AG04449 (cell line): ENCODE data around the gene TBX3.
A peak's percentile ranks its signal among the peaks of the same experiment; 100 is the strongest.

ENCODE experiments used
- CTCF ChIA-PET: fragments of 350-600 bp; formaldehyde crosslinking; extraction: SDS; loops from one replicate; lab custom pipeline; 2021; ENCODE audit warnings: antibody characterized with exemption; lab: Yijun Ruan, JAX
- POLR2A ChIA-PET: fragments of 400-600, 350-600 bp; formaldehyde crosslinking; extraction: SDS; loops from one replicate; lab custom pipeline; 2020; ENCODE audit warnings: antibody characterized with exemption, inconsistent platforms; lab: Yijun Ruan, JAX
- DNase-seq: peaks from one replicate; pipeline ENCODE4 v3.0.0-alpha.2; 2010; ENCODE audit warnings: low read depth, low spot score
- H3K4me3 ChIP-seq: 2 replicates; pipeline ENCODE4 v1.5.1; 2011; ENCODE audit warnings: low read depth, mild to moderate bottlenecking, control low read depth, low read length
- CTCF ChIP-seq: IDR thresholded peaks from one replicate; pipeline ENCODE4 v1.5.1; 2011; ENCODE audit warnings: mild to moderate bottlenecking, moderate library complexity, low read length, control low read depth, inconsistent platforms; ENCODE audit not compliant: insufficient read depth; ENCODE audit errors: missing control alignments

TBX3 gene

GRCh38 chr12:114693532-114693931 is 9.6 kb upstream of the TBX3 start:
- DNase-seq, result no peak
- H3K4me3 ChIP-seq, result no peak overlapping the region
- ChIA-PET POLR2A (no interaction called here), CTCF (no interaction called here)
- no peak for TF ChIP-seq CTCF

- ChIA-PET POLR2A (no interaction called here), CTCF (no interaction called here)
- no peak for TF ChIP-seq CTCF
- H3K4me3 ChIP-seq, result peak overlapping the region; percentile 61
- no peak for DNase-seq
Measured at GRCh38 chr12:114693059-114693531, 9.1 kb upstream of the TBX3 start.

GRCh38 chr12:114692186-114693058 is 8.4 kb upstream of the TBX3 start:
- TF ChIP-seq CTCF, result no peak
- no peak for DNase-seq
- CTCF ChIA-PET, result no interaction called here
- POLR2A ChIA-PET, result no interaction called here
- H3K4me3 ChIP-seq, result peak overlapping the region; percentile 61

GRCh38 chr12:114691763-114692185 is 7.8 kb upstream of the TBX3 start:
- ChIA-PET POLR2A (no interaction called here), CTCF (no interaction called here)
- DNase-seq, result no peak
- no peak for TF ChIP-seq CTCF
- no peak overlapping the region for H3K4me3 ChIP-seq

GRCh38 chr12:114691196-114691595 is 7.2 kb upstream of the TBX3 start:
- DNase-seq, result no peak
- POLR2A ChIA-PET, result no interaction called here
- no peak overlapping the region for H3K4me3 ChIP-seq
- CTCF ChIA-PET, result no interaction called here
- no peak for TF ChIP-seq CTCF

- ChIA-PET POLR2A (no interaction called here), CTCF (no interaction called here)
- H3K4me3 ChIP-seq, result no peak overlapping the region
- no peak for TF ChIP-seq CTCF
- no peak for DNase-seq
Measured at GRCh38 chr12:114690267-114691135, 6.5 kb upstream of the TBX3 start.
